Transverse colon (tissue), 4 donors: ENCODE results near the gene STOML3. TPM values are rescaled to one million over a fixed set of nuclear protein-coding genes. Genes with fewer than 3 reads are reported as not detected.

Experiments
- DNase-seq: peaks from one replicate; pipeline ENCODE4 v3.0.0-alpha.2; 2019
- H3K27ac ChIP-seq, 4 donors: fragments of 200-600 bp; sonication (generic); 2 replicates each; pipeline ENCODE4 v1.5.1; 2016 to 2018; ENCODE audit warnings: inconsistent platforms in 4 of 4
- H3K27me3 ChIP-seq: fragments of 200-600 bp; sonication (generic); 2 replicates; pipeline ENCODE4 v1.5.1; 2017; ENCODE audit warnings: inconsistent platforms
- H3K36me3 ChIP-seq, 4 donors: fragments of 200-600 bp; sonication (generic); 2 replicates each; pipeline ENCODE4 v1.5.1; 2017 to 2019; ENCODE audit warnings: inconsistent platforms in 4 of 4
- H3K4me1 ChIP-seq, 4 donors: fragments of 200-600 bp; sonication (generic); 2 replicates each; pipeline ENCODE4 v1.5.1; 2017 to 2020; ENCODE audit warnings: inconsistent platforms in 4 of 4
- H3K4me3 ChIP-seq, 4 donors: fragments of 200-600 bp; sonication (generic); 1 replicate in 1 of 4; 2 replicates in 3 of 4; pipeline versions ENCODE4 v1.5.1 to v1.6.1; 2017 to 2019; ENCODE audit warnings: inconsistent platforms in 4 of 4
- H3K9me3 ChIP-seq, 2 donors: fragments of 200-600 bp; sonication (generic); 2 replicates each; pipeline ENCODE4 v1.5.1; 2017 to 2019; ENCODE audit warnings: inconsistent platforms in 2 of 2
- CTCF ChIP-seq, 5 experiments: fragments of 200-600 bp in 3 of 5; fragments of 450-650 bp in 2 of 5; sonication (generic) in 3 of 5; IDR thresholded peaks; 1 replicate in 2 of 5; 2 replicates in 3 of 5; pipeline ENCODE4 v1.5.1; 2016 to 2017; ENCODE audit warnings: antibody characterized with exemption in 5 of 5, inconsistent platforms in 3 of 5, mild to moderate bottlenecking in 2 of 5, moderate library complexity in 1 of 5
- EP300 ChIP-seq: sonication (generic); formaldehyde crosslinking; IDR thresholded peaks from one replicate; pipeline ENCODE4 v1.6.1; 2017; ENCODE audit warnings: antibody characterized with exemption, low read depth
- POLR2A ChIP-seq: fragments of 450-650 bp; IDR thresholded peaks from one replicate; pipeline ENCODE4 v1.6.1; 2016; ENCODE audit warnings: antibody characterized with exemption, mild to moderate bottlenecking, moderate library complexity
- POLR2AphosphoS5 ChIP-seq, 3 donors: sonication (generic); formaldehyde crosslinking; IDR thresholded peaks; one replicate each; pipeline ENCODE4 v1.6.1; 2016; ENCODE audit warnings: antibody characterized with exemption in 3 of 3
- WGBS, 2 donors: methylation state at CpG; one replicate each; pipeline ENCODE4 v1.1.5; 2018; ENCODE audit warnings: low coverage in 1 of 2; 5-methylcytosine and 5-hydroxymethylcytosine counted together
- in situ Hi-C, 4 donors: fragments of 200-750 bp; cut with MboI; loops; one replicate each; pipeline versions ENCODE4 v1.15.0 to v1.15.1; 2017; ENCODE audit warnings: low sequenced_read_pairs in 3 of 4, low pct_ligation_motif_present in 1 of 4, low pct_unique_long_range_greater_than_20kb in 1 of 4
- intact Hi-C: fragments of 100-400 bp; cut with DNase I; formaldehyde crosslinking; loops from one replicate; pipeline ENCODE4 v1.15.1; 2023; ENCODE audit warnings: low total_unique reads
- total RNA-seq, 4 donors: library from RNA; depleted of rRNA; stranded (reverse); fragments of >200 nt; gene quantifications; one replicate each; pipeline ENCODE4 v1.1.0, GENCODE V29; 2016

Gene STOML3
- total RNA-seq, 4 donors from 2014 or later, result 0.55 TPM; not detected in 3

GRCh38 chr13:38970380-38971051 is 20.1 kb downstream of the STOML3 start:
- DNase-seq, result no peak
- Histone ChIP-seq H3K36me3 (no peaks in the 10 kb centered on the region), H3K4me3 (no peak overlapping the region), H3K9me3 (no peaks in the 10 kb centered on the region), H3K27me3 (no peaks in the 10 kb centered on the region), H3K4me1 (no peaks in the 10 kb centered on the region), H3K27ac (no peak overlapping the region)
- TF ChIP-seq POLR2AphosphoS5 (IDR thresholded peaks at IDR 0.05) (no peak), CTCF (IDR thresholded peaks at IDR 0.05) (no peak), POLR2A (no peak)
- 82 to 85% methylated on average over 2 to 4 of the region's 4 CpGs for WGBS, 2 donors
- intact Hi-C loops (no loop called here), in situ Hi-C loops (no loop called here)

- H3K4me1 ChIP-seq, result peaks cover 0 to 4% (median 0%) of the 10 kb centered on the region in 4 donors
- TF ChIP-seq EP300 (no peak), POLR2A (no peak), POLR2AphosphoS5 (IDR thresholded peaks at IDR 0.05) (no peak), CTCF (IDR thresholded peaks at IDR 0.05) (no peak)
- DNase-seq, result no peak
- intact Hi-C loops, result no loop called here
- WGBS, 2 donors, result 45 to 58% methylated on average over 2 of the region's 2 CpGs
- H3K27ac ChIP-seq, result no peak overlapping the region
- no peaks in the 10 kb centered on the region for H3K27me3 ChIP-seq
- no peaks in the 10 kb centered on the region for H3K36me3 ChIP-seq
- no peak overlapping the region for H3K4me3 ChIP-seq
- in situ Hi-C loops, result no loop called here
- H3K9me3 ChIP-seq, result no peaks in the 10 kb centered on the region
Measured at GRCh38 chr13:38969187-38969586, 21.4 kb downstream of the STOML3 start.

- WGBS, 2 donors, result 69 to 83% methylated on average over 1 to 2 of the region's 2 CpGs
- intact Hi-C loops, result no loop called here
- Histone ChIP-seq H3K27ac (no peak overlapping the region), H3K36me3 (no peaks in the 10 kb centered on the region), H3K4me1 (peaks cover 0 to 4% (median 0%) of the 10 kb centered on the region in 4 donors), H3K27me3 (no peaks in the 10 kb centered on the region), H3K4me3 (no peak overlapping the region), H3K9me3 (no peaks in the 10 kb centered on the region)
- in situ Hi-C loops, result no loop called here
- TF ChIP-seq CTCF (IDR thresholded peaks at IDR 0.05), result no peak
- TF ChIP-seq POLR2AphosphoS5 (IDR thresholded peaks at IDR 0.05), result no peak
- TF ChIP-seq EP300, result no peak
- no peak for TF ChIP-seq POLR2A
- DNase-seq, result no peak
Measured at GRCh38 chr13:38967446-38967845, 23.2 kb downstream of the STOML3 start.

- 72 to 82% methylated on average over 4 of the region's 4 CpGs for WGBS, 2 donors
- H3K9me3 ChIP-seq, result no peaks in the 10 kb centered on the region
- intact Hi-C loops (no loop called here), in situ Hi-C loops (no loop called here)
- H3K36me3 ChIP-seq, result no peaks in the 10 kb centered on the region
- no peaks in the 10 kb centered on the region for H3K27me3 ChIP-seq
- no peak overlapping the region for H3K27ac ChIP-seq
- H3K4me3 ChIP-seq, result no peak overlapping the region
- peaks cover 0 to 4% (median 0%) of the 10 kb centered on the region in 4 donors for H3K4me1 ChIP-seq
- no peak for TF ChIP-seq CTCF (IDR thresholded peaks at IDR 0.05)
- no peak for TF ChIP-seq EP300
- TF ChIP-seq POLR2AphosphoS5 (IDR thresholded peaks at IDR 0.05), result no peak
- TF ChIP-seq POLR2A, result no peak
- DNase-seq, result no peak
Measured at GRCh38 chr13:38965281-38965680, 25.4 kb downstream of the STOML3 start.
